HG02884 (cell line): ENCODE data around the gene SERINC3.
"Not testable (repeated sequence)": the region's sequence is repeated elsewhere in the genome, so short reads cannot be mapped to it uniquely, and the experiment has no call there.

Experiments used
- ATAC-seq: cut with Tn5 transposase; IDR thresholded peaks from one replicate; pipeline ENCODE4 v1.9.1; 2021; ENCODE audit warnings: mild to moderate bottlenecking, moderate library complexity; ENCODE audit not compliant: unreplicated experiment

SERINC3 gene

DNA sequence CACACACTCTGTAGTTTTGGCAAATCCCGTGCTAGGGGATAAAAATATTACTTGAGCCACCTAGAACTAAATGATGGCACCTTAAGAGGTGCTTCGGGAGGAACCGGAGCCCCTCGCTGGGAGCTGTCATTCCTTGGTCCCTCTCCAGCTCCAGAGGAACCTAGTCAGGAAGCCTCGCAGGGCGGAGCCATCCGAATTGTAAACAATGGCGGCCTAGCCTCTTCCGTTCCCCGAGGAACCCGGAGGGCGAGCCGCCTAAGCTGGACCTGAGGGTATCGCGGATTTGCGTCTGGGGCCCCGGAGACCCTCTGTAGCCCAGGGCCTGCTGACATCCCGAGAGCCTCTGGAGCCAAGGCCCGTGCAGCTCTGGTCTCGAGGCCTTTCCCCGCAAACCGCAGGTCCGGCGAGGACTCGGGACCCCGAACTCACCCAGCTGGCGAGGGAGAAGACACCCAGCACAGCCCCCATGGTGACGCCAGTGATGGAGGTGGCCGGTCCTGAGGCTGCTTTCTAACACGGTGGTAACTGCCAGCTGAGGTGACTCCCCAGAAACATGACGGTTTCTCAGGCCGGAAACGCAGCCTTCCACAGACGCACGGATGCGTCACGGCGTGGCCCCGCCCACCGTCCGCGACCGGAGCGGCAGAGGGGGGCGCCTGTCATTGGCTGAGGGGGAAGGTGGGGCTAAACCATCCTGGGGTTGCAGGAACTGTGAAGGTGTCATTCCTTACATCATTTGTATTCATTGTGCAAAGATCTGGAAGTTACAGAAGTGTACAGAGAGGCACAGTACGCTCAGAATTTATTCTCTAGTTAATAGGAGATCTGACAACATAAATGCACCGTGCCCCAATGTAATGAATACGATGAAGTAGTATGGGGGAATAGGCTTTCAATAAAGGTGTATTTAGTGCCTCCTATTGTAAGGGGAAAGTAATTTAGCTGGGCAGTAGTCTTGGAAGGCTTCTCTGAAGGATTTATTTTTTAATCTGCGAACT, at the start of gene SERINC3:
Gene SERINC3 (minus strand): TSS at position 587 of the 998 bp plus-strand sequence. CDS start 119 bp downstream, at position 468.
- ATAC-seq, result peak; percentile 98

DNA sequence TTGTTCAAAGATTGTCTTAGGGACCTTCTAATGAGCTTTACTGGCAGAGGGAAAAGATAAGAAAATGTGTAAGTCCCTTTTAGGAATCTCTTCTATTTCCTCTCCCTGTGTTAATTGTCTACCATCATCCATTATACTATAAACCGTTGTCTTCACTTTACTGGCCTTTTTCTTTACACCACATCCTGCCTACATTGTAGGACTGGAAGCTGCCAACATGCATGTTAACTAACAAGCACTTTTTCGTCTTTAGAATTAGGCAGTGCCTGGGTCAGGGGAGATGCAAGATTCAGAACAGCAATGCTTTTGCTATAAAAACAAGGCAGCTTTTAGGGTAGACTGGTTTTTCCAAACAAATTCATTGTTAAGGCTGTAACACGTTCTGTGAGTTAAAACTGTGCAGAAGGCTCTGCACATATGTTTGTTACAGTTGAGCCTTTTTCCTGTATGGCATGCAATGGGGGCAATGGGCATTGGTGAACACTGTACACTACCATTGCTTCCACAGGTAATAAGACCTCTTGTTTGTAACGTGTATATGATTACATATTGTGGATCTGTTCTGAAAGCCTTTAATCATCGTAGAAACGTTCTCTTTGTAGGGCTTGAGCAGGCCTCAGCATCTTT, 49.6 kb upstream of the SERINC3 start:
- ATAC-seq, result no peak

DNA sequence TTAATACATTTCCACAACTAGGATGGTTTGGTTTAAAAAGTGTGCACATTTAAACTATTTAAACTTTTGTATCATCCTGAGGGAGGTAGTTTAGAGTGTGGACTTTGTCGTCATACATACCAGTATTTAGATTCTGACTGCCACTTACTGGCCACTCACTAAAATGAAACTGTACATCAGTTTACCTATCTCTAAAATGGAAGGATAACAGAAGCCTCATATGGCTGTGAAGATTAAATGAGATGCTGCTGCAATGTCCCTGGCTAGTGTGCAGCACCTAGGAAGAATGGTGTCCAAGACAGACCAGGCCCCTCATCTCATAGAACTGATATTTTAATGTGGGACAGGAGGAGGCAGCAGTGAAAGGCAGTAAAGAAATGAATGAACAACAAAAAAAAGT, 48.5 kb upstream of the SERINC3 start:
- ATAC-seq, result no peak

DNA sequence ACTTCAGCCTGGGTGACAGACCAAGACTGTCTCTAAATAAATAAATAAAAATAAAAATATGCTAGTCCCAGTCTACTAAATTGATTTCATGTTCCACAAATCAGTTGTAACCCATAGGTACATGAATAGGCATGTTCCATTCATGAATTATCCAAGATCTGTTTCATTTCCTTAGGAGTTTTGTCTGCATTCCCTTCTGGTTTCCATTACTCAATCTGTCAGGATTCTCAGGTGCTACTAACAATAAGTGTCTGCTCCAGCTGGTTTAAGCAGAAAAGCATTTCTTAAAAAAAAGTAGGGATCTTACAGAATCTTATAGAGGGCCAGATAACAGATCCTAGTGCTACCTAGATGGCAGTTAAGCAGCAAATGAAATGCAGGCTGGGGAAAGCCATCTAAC, 44.9 kb upstream of the SERINC3 start:
- ATAC-seq, result no peak

- ATAC-seq, result no peak
Measured at GRCh38 chr20:44566018-44566417, 44.1 kb upstream of the SERINC3 start.

GRCh38 chr20:44561876-44562275, 40.0 kb upstream of the SERINC3 start:
- no peak for ATAC-seq

GRCh38 chr20:44560818-44561217, 38.9 kb upstream of the SERINC3 start:
- ATAC-seq, result not testable (repeated sequence)

- no peak for ATAC-seq
Measured at GRCh38 chr20:44560229-44560628, 38.4 kb upstream of the SERINC3 start.

DNA sequence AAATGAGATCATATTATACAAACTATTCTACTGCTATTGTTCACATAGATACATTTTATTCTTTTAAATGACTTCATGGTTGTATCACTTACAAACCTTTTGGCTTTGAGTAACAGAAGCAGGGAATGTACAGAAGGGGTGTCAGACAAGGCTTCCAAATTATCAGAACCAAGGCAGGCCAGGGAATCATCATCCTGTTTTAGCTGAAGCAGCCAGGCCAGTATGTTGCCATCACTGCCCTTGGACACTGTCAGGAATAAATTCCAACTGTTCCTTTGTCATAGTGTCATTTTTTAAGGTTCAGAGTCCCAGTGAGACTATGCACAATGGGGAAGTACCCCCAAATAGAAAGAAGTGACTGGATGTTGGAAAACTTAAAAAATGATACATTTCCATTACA, 37.4 kb upstream of the SERINC3 start:
- ATAC-seq, result no peak

GRCh38 chr20:44552950-44553908, 31.4 kb upstream of the SERINC3 start:
- ATAC-seq, result no peak

DNA sequence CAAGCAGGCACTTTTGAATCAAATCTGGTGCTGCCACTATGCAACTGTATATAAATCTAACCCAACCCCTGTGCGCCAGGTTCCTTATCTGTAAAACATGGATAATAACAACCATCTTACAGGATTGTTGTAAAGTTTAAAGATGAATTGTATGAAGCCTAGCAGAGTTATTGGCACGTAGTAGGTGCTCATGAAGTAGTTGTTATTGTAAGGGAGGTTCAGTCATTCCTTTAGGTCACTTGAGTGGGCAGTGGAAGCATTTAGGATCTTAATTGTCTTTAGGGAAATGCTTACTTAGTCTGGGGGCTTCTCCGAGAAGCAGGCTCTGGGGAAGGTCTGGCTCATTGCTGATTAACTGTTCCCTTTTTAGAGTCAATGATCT, 30.7 kb upstream of the SERINC3 start:
- no peak for ATAC-seq

DNA sequence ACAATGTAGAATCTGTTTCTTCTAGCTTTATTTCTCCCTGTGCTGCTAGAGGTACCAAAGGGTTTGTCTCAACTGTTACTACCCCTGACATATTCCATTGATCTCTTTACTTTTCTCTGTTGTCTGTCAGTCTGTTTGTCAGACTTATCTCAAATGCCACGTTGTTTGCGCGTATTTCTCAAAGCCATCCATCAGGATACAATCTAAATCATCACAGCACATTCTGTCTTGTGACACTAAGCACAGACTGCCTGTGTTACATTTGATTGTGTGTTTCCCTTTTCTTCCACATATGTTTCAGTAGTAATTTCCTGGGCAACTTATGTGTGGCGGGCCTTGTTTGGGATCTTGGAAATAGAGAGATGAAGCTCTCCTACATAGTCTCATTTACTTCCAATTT, 30.2 kb upstream of the SERINC3 start:
- no peak for ATAC-seq

GRCh38 chr20:44549123-44549522, 27.3 kb upstream of the SERINC3 start:
- ATAC-seq, result no peak

DNA sequence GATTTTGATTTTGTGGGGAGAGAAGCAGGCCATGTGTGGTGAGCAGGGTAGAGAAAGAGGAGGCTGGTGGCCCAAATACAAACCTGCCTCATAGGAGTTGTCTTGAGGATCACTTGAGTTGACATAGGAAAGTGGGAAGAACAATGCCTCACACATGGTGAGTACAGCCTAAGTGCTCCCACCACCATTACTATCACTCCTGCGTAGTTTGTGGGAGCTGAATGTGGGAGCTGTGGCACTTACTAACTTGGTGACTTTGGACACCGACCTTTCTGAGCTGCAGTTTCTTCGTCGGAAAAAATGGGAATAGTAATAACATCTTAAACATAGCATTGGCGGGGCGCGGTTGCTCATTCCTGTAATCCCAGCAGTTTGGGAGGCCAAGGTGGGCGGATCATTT, 25.5 kb upstream of the SERINC3 start:
- ATAC-seq, result no peak

DNA sequence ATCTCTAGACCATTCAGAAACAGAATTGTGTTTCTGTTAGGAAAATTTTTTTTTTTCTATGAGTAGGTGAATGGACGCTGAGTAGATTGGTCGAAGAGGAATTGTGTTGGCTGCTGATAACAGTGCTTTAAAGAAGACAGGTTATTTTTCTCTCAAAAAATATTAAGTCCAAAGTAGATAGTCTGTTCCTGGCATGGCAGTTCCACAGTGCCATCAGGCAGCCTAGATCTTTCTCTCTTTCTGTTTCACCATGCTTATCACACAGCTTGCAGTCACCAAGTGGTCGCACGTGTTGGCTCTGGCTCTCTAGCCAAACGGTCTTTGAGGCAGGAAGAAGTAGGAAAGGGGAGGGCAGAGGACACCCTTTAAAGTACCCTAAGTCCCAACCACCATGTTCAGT, 22.4 kb upstream of the SERINC3 start:
- ATAC-seq, result no peak

DNA sequence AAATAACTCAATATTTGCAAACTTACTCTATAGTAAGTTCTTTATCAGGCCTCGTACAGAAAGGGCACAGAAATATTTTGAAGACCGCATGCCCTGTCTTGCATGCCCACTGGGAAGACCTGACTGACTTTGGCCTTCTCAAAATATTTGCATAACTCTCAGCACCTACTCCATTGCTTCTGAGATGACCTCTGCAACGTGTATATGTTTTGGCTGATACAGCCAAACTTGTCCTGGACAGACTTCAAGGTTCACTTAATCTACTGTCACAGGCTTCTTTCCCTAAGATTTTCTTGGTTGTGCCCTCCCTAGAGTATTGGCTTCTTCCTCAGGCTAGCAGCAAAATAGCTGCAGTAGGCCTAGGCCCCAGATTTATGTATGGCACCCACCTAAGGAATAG, 21.5 kb upstream of the SERINC3 start:
- no peak for ATAC-seq

- no peak for ATAC-seq
Measured at GRCh38 chr20:44542890-44543289, 21.0 kb upstream of the SERINC3 start.

DNA sequence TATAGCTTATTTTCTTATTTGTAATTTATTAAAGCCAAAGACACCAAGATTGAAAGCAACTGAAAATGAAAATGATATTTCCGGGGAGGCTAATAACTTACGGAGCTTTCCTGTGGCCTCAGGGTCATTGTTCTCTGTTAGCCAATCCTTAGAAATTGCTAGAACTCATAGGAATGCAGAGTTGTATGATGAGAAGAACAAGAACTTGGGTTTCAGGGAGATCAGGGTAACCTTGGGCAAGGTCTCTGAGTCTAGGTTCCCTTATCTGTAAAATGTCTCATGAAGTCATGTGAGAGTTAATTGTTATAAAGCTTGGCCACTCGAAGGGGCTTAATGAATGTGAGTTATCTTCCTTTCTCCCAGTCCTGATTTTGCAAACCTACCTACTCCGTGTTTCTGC, 20.1 kb upstream of the SERINC3 start:
- ATAC-seq, result no peak

DNA sequence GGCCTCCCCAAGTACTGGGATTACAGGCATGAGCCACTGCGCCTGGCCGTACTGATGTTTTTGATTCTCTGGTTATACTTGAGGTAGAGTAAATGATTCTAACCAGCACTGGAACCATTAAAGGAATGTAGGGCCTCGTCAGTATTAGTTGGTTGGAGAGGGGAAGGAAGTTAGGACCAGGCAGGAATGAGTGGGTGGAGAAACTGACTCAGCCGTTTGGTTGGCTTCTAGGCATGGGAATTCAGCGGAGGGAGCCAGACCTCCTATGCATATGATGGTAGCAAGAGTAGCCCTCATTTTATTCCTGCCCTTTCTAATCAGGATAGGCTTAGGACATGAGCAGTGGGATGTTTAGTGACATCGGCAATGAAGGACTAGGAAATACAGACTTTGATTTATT, 19.0 kb upstream of the SERINC3 start:
- no peak for ATAC-seq

DNA sequence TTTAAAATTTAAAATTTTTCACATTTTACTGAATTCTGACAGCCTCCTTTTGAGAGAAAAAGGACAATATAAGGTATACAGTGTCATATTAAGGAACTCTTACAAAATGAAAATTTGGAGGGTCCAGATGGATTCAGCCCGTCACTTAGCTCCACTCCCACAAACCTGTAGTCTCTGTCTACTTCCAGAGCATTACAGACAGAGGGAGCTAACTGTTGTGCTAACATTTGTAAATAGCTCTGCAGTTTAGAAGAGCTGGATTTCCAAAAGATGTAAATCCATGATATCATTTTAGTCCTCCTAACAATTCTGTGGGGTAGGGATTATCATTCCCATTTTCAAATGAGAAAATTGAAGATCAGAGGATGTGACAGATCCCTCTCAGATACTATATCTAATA, 16.1 kb upstream of the SERINC3 start:
- ATAC-seq, result no peak

GRCh38 chr20:44536175-44536574, 14.3 kb upstream of the SERINC3 start:
- no peak for ATAC-seq
